GM12891 (cell line): ENCODE data around the gene CDC25A.

Experiments
- PAX5 ChIP-seq: IDR thresholded peaks from 2 replicates; pipeline ENCODE4 v1.6.1; 2011; ENCODE audit warnings: low read length, moderate library complexity, mild to moderate bottlenecking; ENCODE audit not compliant: insufficient read depth, severe bottlenecking
- POLR2A ChIP-seq: IDR thresholded peaks from 2 replicates; pipeline ENCODE4 v1.6.1; 2011; ENCODE audit warnings: low read depth, low read length, control low read depth
- POLR2AphosphoS5 ChIP-seq: IDR thresholded peaks from 2 replicates; pipeline ENCODE4 v1.6.1; 2011; ENCODE audit warnings: low read depth, low read length, control low read depth
- POU2F2 ChIP-seq: IDR thresholded peaks from 2 replicates; pipeline ENCODE4 v1.6.1; 2011; ENCODE audit warnings: low read depth, mild to moderate bottlenecking, control low read depth, low read length, moderate library complexity
- SPI1 ChIP-seq: IDR thresholded peaks from 2 replicates; pipeline ENCODE4 v1.6.1; 2011; ENCODE audit warnings: low read depth, low read length, control low read depth
- TAF1 ChIP-seq: IDR thresholded peaks from 2 replicates; pipeline ENCODE4 v1.6.1; 2011; ENCODE audit warnings: low read depth, low read length, control low read depth

- no peak for TF ChIP-seq POLR2A
- no peak for TF ChIP-seq POLR2AphosphoS5
- TF ChIP-seq PAX5: no peak
- no peak for TF ChIP-seq POU2F2
- no peak for TF ChIP-seq SPI1
- no peak for TF ChIP-seq TAF1
Measured at GRCh38 chr3:48122504-48122903, 65.7 kb downstream of the CDC25A start.
